Upper lobe of left lung (tissue), 6 donors: ENCODE results near the gene LPIN1. TPM values are rescaled to one million over a fixed set of nuclear protein-coding genes. Genes with fewer than 3 reads are reported as not detected.

Experiments
- ATAC-seq, 2 donors: fragments of 200-7000 bp; cut with Tn5 transposase; one replicate each; pipeline ENCODE4 v1.9.1; 2022; ENCODE audit warnings: mild to moderate bottlenecking in 2 of 2, moderate library complexity in 2 of 2; ENCODE audit not compliant: low FRiP score in 2 of 2
- DNase-seq, 2 donors: peaks; one replicate each; pipeline ENCODE4 v3.0.0-alpha.2; 2019 to 2020
- H3K27ac ChIP-seq, 4 donors: fragments of 200-600 bp; sonication (generic); one replicate each; pipeline ENCODE4 v1.5.1; 2016 to 2019
- H3K27me3 ChIP-seq, 4 donors: fragments of 200-600 bp; sonication (generic); one replicate each; pipeline ENCODE4 v1.5.1; 2017 to 2019
- H3K36me3 ChIP-seq, 4 donors: fragments of 200-600 bp; sonication (generic); one replicate each; pipeline ENCODE4 v1.5.1; 2016 to 2019
- H3K4me1 ChIP-seq, 4 donors: fragments of 200-600 bp; sonication (generic); one replicate each; pipeline ENCODE4 v1.5.1; 2018 to 2019
- H3K4me3 ChIP-seq, 4 donors: fragments of 200-600 bp; sonication (generic); one replicate each; pipeline ENCODE4 v1.5.1; 2017 to 2019; ENCODE audit warnings: mild to moderate bottlenecking in 2 of 4, moderate library complexity in 1 of 4
- H3K9me3 ChIP-seq, 4 donors: fragments of 200-600 bp; sonication (generic); one replicate each; pipeline ENCODE4 v1.5.1; 2018 to 2019
- EP300 ChIP-seq, 4 donors: sonication (generic); formaldehyde crosslinking; IDR thresholded peaks; one replicate each; pipeline ENCODE4 v1.5.1; 2017; ENCODE audit warnings: antibody characterized with exemption in 4 of 4, control low read depth in 2 of 4
- POLR2A ChIP-seq, 4 donors: fragments of 450-650 bp; IDR thresholded peaks; one replicate each; pipeline ENCODE4 v1.5.1; 2016 to 2017; ENCODE audit warnings: antibody characterized with exemption in 4 of 4, mild to moderate bottlenecking in 2 of 4
- POLR2AphosphoS5 ChIP-seq, 2 donors: sonication (generic); formaldehyde crosslinking; IDR thresholded peaks; one replicate each; pipeline ENCODE4 v1.5.1; 2017; ENCODE audit warnings: antibody characterized with exemption in 2 of 2
- WGBS, 2 donors: methylation state at CpG; one replicate each; pipeline ENCODE4 v1.1.5; 2017 to 2018; 5-methylcytosine and 5-hydroxymethylcytosine counted together
- total RNA-seq, 6 donors: library from RNA; depleted of rRNA in 4 of 6; stranded (reverse); fragments of >200 nt in 4 of 6; gene quantifications; one replicate each; pipeline versions ENCODE4 v1.1.0 to v1.2.1, GENCODE V29; 2016 to 2021
- TF ChIP-seq, protein P1 (sequence below), 6 experiments: fragments of 450-650 bp in 4 of 6; fragments of 200-600 bp in 2 of 6; sonication (generic) in 2 of 6; IDR thresholded peaks; one replicate each; pipeline ENCODE4 v1.5.1; 2016 to 2019; ENCODE audit warnings: antibody characterized with exemption in 6 of 6
- donor health status: DM: no; HTN: no; CAD: no; lungs with moderate emphysema.
- donor health status: DM: no; HTN: yes; CAD: no; lungs with severe emphysema.

Gene LPIN1
- total RNA-seq, 6 donors from 2014 or later, result 45.9 to 87.0 (median 54.2) TPM

DNA sequence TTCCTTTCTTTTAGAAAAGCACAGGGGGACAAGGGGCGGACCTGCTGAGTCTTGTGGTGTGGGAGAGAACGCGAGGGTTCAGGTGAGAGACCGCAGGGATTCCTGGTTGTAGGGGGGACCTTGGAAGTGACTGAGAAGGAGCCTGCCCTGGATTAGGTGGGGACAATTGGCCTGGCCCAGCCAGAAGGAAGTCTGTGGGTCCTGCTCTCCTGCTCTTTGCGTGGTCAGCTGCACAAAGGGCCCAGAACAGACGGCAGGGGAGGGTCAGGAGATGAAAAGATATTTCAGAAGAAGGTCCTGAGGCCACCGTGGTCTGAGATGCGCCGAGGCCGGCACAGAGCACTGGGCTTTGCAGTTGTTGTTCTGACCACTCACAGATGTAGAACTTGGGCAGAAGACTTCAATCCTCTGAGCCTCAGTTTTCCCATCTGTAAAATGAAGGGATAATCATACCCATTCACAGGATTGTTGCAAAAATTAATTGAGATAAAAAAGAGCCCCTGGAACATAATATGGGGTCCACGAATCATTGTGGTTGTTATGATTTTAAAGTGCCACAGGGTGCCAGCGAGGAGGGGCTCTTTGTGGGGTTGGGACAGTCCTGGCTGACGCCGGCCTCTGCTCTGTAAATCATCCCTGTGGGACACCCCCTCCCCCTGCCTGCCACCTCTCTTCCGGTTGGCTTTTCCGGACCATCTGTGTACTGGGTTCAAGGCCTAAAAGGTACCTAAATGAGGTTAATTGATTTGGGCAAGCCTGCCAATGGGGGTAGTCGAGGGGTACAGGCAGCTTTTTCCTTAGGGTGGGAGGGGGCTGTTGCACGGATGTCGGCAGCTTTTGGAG is 1.8 kb downstream of the LPIN1 start:
- no peak for DNase-seq
- Histone ChIP-seq H3K27ac (peak overlapping the region in 2 of 4 donors; percentile 86), H3K36me3 (no peaks in the 10 kb centered on the region), H3K27me3 (no peaks in the 10 kb centered on the region), H3K9me3 (no peaks in the 10 kb centered on the region), H3K4me1 (peaks cover 50 to 85% (median 60%) of the 10 kb centered on the region in 4 donors), H3K4me3 (peak overlapping the region in 2 of 4 donors; percentile 82 to 93)
- no peak for TF ChIP-seq POLR2A (IDR thresholded peaks at IDR 0.05)
- TF ChIP-seq, protein P1, sequence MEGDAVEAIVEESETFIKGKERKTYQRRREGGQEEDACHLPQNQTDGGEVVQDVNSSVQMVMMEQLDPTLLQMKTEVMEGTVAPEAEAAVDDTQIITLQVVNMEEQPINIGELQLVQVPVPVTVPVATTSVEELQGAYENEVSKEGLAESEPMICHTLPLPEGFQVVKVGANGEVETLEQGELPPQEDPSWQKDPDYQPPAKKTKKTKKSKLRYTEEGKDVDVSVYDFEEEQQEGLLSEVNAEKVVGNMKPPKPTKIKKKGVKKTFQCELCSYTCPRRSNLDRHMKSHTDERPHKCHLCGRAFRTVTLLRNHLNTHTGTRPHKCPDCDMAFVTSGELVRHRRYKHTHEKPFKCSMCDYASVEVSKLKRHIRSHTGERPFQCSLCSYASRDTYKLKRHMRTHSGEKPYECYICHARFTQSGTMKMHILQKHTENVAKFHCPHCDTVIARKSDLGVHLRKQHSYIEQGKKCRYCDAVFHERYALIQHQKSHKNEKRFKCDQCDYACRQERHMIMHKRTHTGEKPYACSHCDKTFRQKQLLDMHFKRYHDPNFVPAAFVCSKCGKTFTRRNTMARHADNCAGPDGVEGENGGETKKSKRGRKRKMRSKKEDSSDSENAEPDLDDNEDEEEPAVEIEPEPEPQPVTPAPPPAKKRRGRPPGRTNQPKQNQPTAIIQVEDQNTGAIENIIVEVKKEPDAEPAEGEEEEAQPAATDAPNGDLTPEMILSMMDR (IDR thresholded peaks at IDR 0.05), result no peak
- TF ChIP-seq EP300 (IDR thresholded peaks at IDR 0.05), result no peak
- TF ChIP-seq POLR2AphosphoS5 (IDR thresholded peaks at IDR 0.05), result no peak
- 60 to 69% methylated on average over 17 to 19 of the region's 19 CpGs for WGBS, 2 donors
- no peak for ATAC-seq

GRCh38 chr2:11748861-11749645 is 2.6 kb downstream of the LPIN1 start:
- ATAC-seq, result no peak
- DNase-seq, result no peak
- peak overlapping the region in 1 of 4 donors; percentile 8 for H3K4me3 ChIP-seq
- TF ChIP-seq EP300 (IDR thresholded peaks at IDR 0.05) (no peak), POLR2A (IDR thresholded peaks at IDR 0.05) (no peak), POLR2AphosphoS5 (IDR thresholded peaks at IDR 0.05) (no peak)
- TF ChIP-seq, protein P1 (IDR thresholded peaks at IDR 0.05), result no peak
- no peaks in the 10 kb centered on the region for H3K36me3 ChIP-seq
- H3K27me3 ChIP-seq, result no peaks in the 10 kb centered on the region
- peaks cover 53 to 85% (median 65%) of the 10 kb centered on the region in 4 donors for H3K4me1 ChIP-seq
- peak overlapping the region in 2 of 4 donors; percentile 13 to 86 for H3K27ac ChIP-seq
- H3K9me3 ChIP-seq, result no peaks in the 10 kb centered on the region
- WGBS, 2 donors, result 68 to 76% methylated on average over 9 to 13 of the region's 13 CpGs

DNA sequence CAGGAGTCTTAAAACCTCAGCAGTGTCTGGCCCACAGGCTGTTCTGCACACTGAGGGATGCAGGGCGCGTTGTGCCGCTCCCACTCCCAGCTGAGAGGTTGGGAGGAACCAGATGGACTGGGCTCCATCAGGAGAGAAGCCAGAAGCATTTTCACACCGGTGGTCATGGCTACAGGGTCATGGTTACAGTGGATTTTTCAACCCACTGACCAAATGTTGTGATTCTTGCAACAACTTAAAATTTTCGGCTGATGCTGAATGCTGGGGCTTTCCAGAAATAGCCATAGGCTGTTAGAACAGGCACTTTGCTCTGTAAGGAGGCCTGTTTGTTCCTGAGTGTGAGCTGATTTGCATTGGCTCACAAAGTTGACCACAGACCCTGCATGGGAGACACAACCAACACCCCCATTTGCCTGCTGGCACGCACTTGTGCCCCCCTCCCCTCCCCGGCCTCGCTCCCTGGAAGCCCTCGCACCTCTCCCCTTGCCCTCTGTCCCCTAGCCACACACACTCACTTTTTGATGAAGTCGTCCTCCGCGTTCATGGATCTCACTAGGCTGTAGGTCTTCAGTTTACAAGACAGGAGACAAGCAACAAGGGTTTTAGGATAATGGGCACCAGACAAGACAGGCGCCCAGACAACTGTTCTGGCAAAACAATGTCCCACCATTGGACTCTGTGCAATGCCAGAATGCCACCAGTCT is 3.4 kb downstream of the LPIN1 start:
- no peaks in the 10 kb centered on the region for H3K36me3 ChIP-seq
- no peaks in the 10 kb centered on the region for H3K9me3 ChIP-seq
- no peak for ATAC-seq
- no peak overlapping the region for H3K4me3 ChIP-seq
- peak overlapping the region in 2 of 4 donors; percentile 24 to 46 for H3K27ac ChIP-seq
- no peaks in the 10 kb centered on the region for H3K27me3 ChIP-seq
- H3K4me1 ChIP-seq, result peaks cover 54 to 85% (median 66%) of the 10 kb centered on the region in 4 donors
- no peak for DNase-seq
- no peak for TF ChIP-seq POLR2AphosphoS5 (IDR thresholded peaks at IDR 0.05)
- TF ChIP-seq EP300 (IDR thresholded peaks at IDR 0.05), result no peak
- no peak for TF ChIP-seq POLR2A (IDR thresholded peaks at IDR 0.05)
- TF ChIP-seq, protein P1 (IDR thresholded peaks at IDR 0.05), result no peak
- WGBS, 2 donors, result 61 to 74% methylated on average over 13 of the region's 13 CpGs

GRCh38 chr2:11750422-11750821 is 4.0 kb downstream of the LPIN1 start:
- Histone ChIP-seq H3K27me3 (no peaks in the 10 kb centered on the region), H3K36me3 (no peaks in the 10 kb centered on the region), H3K9me3 (no peaks in the 10 kb centered on the region), H3K4me1 (peaks cover 51 to 80% (median 62%) of the 10 kb centered on the region in 4 donors), H3K4me3 (no peak overlapping the region), H3K27ac (peak overlapping the region in 2 of 4 donors; percentile 24 to 61)
- no peak for DNase-seq
- no peak for ATAC-seq
- TF ChIP-seq POLR2A (IDR thresholded peaks at IDR 0.05), result no peak
- TF ChIP-seq, protein P1 (IDR thresholded peaks at IDR 0.05), result no peak
- no peak for TF ChIP-seq POLR2AphosphoS5 (IDR thresholded peaks at IDR 0.05)
- no peak for TF ChIP-seq EP300 (IDR thresholded peaks at IDR 0.05)
- WGBS, 2 donors, result 69 to 77% methylated on average over 5 of the region's 5 CpGs
